Central memory CD4-positive, alpha-beta T cell (primary cell): ENCODE measurements around the gene MPP3.

Source experiments
- DNase-seq: peaks from one replicate; pipeline ENCODE4 v3.0.0; 2022

Gene MPP3

GRCh38 chr17:43831633-43832032 lies 1.3 kb downstream of the MPP3 start:
- no peak for DNase-seq

- no peak for DNase-seq
Observed at GRCh38 chr17:43830510-43831140, 2.3 kb downstream of the MPP3 start.

- no peak for DNase-seq
Observed at GRCh38 chr17:43829738-43830137, 3.2 kb downstream of the MPP3 start.

- no peak for DNase-seq
Observed at GRCh38 chr17:43827596-43827995, 5.3 kb downstream of the MPP3 start.

- no peak for DNase-seq
Observed at GRCh38 chr17:43826206-43826605, 6.7 kb downstream of the MPP3 start.

- no peak for DNase-seq
Observed at GRCh38 chr17:43825567-43825966, 7.4 kb downstream of the MPP3 start.

GRCh38 chr17:43823350-43824084 lies 9.4 kb downstream of the MPP3 start:
- DNase-seq: no peak

GRCh38 chr17:43822570-43823190 lies 10.3 kb downstream of the MPP3 start:
- DNase-seq: no peak

GRCh38 chr17:43820759-43821158 lies 12.2 kb downstream of the MPP3 start:
- no peak for DNase-seq

- no peak for DNase-seq
Observed at GRCh38 chr17:43818966-43819365, 14.0 kb downstream of the MPP3 start.

GRCh38 chr17:43817826-43818225 lies 15.1 kb downstream of the MPP3 start:
- DNase-seq: no peak

- no peak for DNase-seq
Observed at GRCh38 chr17:43816336-43817320, 16.3 kb downstream of the MPP3 start.

- no peak for DNase-seq
Observed at GRCh38 chr17:43814714-43815113, 18.2 kb downstream of the MPP3 start.

GRCh38 chr17:43814026-43814425 lies 18.9 kb downstream of the MPP3 start:
- no peak for DNase-seq

GRCh38 chr17:43813386-43813785 lies 19.6 kb downstream of the MPP3 start:
- DNase-seq: no peak

- no peak for DNase-seq
Observed at GRCh38 chr17:43812396-43813265, 20.3 kb downstream of the MPP3 start.

GRCh38 chr17:43810823-43811222 lies 22.1 kb downstream of the MPP3 start:
- DNase-seq: no peak

GRCh38 chr17:43810226-43810715 lies 22.7 kb downstream of the MPP3 start:
- no peak for DNase-seq

- no peak for DNase-seq
Observed at GRCh38 chr17:43809121-43809520, 23.8 kb downstream of the MPP3 start.

GRCh38 chr17:43808076-43808475 lies 24.9 kb downstream of the MPP3 start:
- DNase-seq: no peak

- DNase-seq: no peak
Observed at GRCh38 chr17:43805117-43805516, 27.8 kb downstream of the MPP3 start.

GRCh38 chr17:43803758-43804157 lies 29.2 kb downstream of the MPP3 start:
- no peak for DNase-seq
